CD4-positive, alpha-beta T cell treated with Interleukin-15 for 1 hour (primary cell): ENCODE measurements around the gene XPA.

Experiments used
- DNase-seq: peaks from one replicate; pipeline ENCODE4 v3.0.0-alpha.2; 2020

Gene XPA

DNA sequence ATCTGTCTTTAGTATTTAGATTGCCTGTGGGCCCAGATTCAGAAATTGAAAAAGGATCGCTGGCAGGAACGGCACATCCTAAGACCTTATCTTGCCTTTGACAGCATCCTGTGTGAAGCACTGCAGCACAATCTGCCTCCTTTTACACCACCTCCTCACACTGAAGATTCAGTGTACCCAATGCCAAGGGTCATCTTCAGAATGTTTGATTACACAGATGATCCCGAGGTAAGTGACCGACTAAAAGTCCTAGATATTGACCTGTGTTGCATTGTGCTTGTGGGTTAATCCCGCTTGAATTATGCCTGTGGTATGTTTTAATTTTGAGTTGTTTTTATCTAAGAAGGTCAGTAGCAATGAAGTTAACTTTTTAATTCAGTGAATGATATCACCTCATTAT lies 49.1 kb downstream of the XPA start:
- DNase-seq: no peak

DNA sequence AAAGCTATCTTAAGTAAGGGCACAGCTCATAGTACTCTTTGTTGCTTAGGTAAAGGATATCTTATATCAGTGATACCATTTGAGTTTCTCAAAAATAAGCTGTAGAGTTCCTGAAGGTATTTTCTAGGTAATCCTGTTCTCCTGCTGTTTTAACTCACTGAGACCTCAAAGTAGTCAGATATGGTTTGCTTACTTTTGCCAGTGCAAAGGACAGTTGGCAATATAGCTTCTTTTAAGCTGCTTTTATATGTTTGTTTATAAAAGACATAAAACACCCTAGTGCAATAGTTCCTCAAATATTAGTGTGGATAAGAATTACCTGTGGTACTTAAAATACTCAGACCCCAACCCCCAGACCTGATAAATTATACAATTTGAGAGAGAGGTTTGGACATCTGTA lies 51.4 kb downstream of the XPA start:
- no peak for DNase-seq

DNA sequence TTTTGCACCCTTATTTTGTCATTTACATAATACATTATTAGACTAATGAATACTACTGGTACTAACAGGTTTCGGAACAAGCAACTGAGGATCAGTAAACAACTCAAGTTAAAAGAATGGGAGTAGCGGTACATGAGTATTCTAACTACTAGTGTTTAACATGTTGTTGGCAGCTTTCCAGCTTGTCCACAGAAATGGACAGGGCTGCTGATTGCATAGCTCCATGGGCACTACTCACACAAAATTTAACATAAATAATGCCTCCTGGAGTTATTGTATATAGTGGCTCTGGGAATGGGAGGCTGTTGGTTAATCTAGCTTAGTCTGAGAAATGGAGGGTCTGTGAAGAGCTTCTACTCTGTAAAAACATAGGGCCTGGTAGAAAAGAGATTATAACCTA lies 56.8 kb downstream of the XPA start:
- no peak for DNase-seq

DNA sequence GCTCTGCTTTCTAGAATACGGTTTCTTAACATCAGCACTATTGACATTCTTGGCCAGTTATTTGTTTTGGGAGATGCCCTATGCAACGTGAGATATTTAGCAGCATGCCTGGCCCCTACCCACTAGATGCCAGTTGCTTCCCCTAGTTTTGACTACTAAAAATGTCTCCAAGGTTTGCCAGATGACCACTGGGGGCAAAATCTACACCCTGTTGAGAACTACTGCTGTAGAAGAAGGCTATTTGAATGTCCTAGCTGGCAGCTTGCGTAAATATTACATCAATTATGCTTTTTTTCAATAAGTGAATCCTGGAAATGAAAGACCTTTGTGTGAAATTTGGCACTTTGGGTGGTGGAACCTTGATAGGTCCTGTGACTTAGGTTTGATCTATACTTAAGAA lies 58.5 kb downstream of the XPA start:
- no peak for DNase-seq

DNA sequence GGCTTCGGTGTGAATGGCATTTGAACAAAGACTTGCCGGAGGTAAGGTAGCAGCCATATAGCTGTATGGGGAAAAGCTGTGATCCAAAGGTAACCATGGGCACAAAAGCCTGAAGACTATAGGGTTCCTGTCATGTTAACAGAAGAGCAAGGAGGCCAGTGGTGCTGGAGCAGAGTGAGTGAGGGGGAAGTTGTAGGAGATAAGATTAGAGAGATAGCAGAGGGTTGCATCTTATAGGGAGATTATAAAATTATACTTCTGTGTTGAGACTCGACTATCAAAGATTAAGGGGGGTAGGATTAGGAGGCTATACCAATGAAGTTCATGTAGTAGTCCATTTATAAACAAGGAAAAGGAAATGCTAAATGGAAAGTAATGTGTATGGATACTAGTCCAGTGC lies 60.2 kb downstream of the XPA start:
- no peak for DNase-seq

DNA sequence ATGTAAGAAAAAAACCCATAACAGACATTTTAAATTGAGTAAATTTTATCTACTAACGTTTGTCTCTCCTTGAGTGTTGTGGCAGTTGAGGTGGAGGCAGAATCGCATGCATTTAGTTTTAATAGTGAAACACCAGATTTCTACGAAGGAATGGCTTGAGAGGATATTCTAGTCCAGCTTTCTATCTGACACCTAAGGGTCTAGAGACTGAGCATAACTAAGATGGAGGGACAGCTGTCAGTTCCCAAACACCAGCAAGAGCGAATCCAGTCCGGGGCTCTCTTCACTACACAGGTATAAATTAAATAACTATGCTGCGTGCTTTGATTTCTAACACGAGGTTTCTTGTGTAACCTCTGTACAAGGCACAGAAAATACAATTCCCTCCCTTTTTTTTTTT lies 62.1 kb downstream of the XPA start:
- DNase-seq: no peak

DNA sequence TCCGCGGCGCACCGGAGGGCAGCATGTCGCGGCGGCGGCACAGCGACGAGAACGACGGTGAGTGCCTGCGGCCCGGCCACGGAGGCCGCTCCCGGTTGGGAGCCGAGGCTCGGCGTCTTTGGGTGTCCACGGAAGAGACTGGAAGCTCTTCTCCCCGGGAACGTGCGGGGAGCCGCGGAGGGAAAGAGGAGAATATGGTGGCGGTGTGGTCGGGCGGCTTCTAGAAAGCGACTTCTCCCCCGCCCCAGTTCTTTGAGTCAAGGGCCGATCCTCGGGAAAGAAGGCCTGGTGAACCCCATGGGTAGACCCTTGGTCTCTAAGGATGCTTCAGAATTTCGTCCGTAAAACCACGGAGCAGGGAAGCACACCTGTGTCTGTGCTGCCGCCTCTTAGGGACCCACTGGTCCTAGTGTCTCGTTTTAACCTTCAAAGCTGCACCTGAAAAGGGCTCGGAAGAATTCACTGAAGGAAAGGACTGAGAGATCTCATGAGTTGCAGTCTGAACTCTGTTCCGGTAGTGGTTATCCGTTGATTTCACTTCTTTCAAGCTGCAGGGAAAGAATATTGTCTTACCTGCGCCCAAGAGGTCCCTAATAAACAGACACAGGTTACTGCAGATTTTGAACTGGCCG lies 63.2 kb downstream of the XPA start:
- no peak for DNase-seq

DNA sequence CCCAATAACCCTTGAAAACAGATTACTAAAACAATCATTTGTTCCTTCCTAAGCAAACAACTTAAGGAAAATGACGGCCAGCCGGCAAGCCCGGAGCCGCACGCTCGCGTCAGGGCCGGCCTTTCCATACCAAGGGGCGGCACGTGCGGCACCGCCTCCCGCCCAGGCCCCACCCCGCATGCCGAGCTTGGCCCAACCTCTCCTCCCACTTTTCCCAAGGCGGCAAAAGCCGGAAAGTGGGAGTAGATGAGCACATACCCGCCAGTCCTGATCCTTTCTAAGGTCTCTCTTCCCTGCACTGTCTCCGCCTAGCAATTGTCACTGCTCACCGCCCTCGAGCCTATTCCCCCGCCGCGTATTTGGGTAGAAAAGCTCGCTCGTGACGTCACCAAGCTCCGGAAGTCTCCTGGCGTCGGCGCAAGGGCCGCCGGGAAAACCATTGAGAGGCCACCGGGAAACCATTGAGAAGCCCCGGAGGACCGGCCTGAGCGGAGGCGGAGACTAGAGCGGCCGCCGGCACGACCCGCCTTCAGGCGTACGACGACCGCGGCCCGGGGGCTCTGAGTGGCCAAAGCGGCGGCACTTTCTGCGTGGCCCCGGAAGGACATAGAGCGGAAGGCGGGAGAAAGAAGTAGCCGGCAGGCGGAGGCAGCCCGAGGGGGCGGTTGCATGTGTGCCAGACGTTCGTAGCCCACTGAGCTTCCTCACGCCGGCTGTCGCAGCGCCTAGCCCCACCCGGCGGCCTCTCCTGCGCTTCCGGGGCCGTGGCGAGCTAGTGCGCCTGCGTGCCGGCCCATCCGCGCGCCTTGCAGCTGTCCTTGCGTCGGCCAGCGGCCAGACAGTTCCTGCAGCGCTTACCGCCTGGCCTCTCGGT lies 63.9 kb downstream of the XPA start, which contains the start of the genes NCBP1 and TSTD2:
Gene NCBP1 (plus strand): TSS at position 837 of the 874 bp plus-strand sequence. CDS start 61 bp downstream, outside the sequence.
Gene TSTD2 (minus strand): TSS at position 384 of the 874 bp plus-strand sequence. CDS start 5,806 bp downstream, outside the sequence.
- peak; percentile 98 for DNase-seq

DNA sequence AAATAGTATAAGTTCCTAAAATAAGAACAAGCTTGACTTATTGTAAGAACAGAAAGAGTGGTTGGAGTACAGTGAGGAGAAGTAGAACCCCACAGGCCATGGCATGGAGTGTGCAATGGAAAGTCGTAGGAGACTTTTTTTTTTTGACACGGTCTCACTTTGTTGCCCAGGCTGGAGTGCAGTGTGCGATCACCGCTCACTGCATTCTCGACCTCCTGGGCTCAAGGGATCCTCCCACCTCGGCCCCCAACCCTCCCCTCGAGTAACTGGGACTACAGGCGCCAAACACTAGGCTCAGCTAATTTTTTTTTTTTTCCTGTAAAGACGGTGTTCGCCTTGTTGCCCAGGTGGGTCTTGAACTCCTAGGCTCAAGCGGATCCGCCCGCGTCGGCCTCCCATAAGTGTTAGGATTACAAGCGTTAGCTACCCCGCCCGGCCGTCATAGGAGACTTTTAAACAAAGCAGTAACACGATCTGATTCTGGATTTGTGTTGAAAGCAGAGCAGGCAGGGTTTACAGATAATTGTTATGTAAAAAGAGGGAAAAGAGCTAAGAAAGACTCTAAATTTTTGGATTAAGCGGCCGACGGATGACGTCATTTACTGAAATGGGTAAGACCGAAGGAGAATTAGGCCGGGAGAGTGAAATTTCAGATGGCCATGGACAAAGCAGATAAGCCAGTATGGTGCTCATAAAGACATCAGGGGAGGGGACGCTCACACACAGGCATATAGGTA lies 64.7 kb downstream of the XPA start:
- no peak for DNase-seq

DNA sequence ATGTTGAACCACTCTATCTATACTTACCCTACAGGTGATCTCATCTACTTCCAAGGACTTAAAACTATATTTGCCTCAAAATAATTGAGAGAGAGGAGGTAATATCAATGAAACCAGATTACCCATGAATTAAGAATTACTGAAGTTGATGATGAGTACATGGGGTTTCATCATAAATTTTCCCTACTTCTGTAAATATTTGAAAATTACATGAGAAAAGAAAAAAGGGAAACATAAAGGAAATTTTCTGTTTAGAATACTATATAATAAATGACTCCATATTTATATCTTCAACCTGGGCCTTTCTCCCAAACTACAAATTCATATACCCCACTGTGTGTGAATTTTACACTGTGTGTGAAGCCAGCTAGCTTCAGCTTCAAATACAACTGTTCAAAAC lies 66.5 kb downstream of the XPA start:
- no peak for DNase-seq

DNA sequence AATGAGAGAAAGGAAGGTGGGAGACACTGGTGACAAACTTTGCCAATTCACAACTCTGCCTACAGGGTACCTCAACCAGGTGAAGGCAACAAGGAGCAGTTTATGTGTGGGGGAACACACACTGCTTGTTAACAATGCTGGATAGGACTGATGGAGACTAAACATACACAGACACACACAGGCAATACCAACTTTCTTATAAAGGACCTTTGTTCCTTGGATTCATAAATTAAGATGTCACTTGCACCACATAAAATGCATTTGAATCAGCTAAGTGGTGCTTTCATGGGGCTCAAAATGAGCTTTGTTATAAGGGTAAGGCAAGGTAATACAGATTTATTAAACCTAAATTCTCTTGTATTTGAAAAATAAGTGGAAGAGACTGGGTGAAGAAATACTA lies 68.0 kb downstream of the XPA start:
- DNase-seq: no peak

DNA sequence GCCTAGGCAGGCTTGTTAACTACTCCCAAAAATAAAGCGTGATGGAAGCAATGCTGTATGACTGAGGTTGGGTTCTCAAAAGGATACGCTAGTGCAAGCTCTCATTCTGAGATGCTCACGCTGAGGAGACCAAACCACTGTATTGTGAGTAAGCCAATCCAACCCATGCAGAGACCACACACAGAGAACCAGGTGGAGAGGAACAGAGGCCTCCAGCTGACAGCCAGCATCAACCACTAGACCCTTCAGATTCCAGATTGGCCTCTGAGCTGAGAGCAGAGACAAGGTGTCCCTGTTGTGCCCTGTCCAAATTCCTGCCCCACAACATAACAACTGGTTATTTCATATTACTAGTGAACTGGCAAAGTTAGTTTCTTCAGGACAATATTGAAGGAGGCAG lies 68.5 kb downstream of the XPA start:
- DNase-seq: no peak

DNA sequence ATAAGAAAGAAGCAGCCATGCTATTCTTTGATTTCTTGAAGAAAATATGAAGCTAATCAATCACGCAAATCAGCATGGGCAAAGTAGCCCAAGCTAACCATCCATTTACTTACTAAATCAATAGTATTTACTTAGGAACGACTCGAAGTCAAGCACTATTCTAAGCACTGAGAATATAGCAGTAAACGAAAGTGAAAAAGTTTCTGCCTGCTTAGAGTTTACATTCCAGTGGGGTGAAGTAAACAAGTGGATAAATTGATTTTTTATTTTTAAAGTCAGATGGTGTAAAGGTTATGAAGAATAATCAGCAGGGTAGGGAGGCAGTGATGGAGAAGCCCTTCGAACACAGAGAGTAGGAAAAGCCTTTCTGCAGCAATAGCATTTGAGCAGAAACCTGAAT lies 69.5 kb downstream of the XPA start:
- DNase-seq: no peak

DNA sequence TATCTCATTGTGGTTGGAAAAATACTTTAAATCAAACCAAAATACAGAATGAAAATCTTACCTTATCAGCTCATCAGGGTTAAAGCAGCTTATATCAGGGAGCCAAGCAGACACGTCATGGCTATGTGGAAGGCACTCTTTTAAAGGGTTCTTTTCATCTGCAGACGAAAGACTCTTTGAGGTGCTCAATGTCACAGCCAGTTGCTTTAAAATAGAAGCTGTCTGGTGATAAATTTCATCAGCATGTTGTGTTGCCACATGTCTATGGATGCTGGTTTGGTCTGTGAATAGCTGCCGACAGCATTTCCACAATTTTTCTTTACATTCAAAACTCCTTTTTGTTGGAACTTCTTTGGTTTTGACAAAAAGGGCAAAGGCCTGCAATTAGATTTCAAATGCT lies 71.5 kb downstream of the XPA start:
- no peak for DNase-seq
